AG10803 (cell line): ENCODE measurements around the gene RALGAPB.
A peak's percentile ranks its signal among the peaks of the same experiment; 100 is the strongest.

Experiments used
- DNase-seq: peaks from one replicate; pipeline ENCODE4 v3.0.0; 2010; ENCODE audit warnings: low read depth
- H3K4me3 ChIP-seq: 2 replicates; pipeline ENCODE4 v1.5.1; 2011; ENCODE audit warnings: mild to moderate bottlenecking, low read length, control low read depth
- TF ChIP-seq, protein P1 (sequence below): conservative IDR thresholded peaks from 2 replicates; pipeline ENCODE4 v1.5.1; 2011; ENCODE audit warnings: mild to moderate bottlenecking, low read length, control low read depth, inconsistent platforms

RALGAPB gene

DNA sequence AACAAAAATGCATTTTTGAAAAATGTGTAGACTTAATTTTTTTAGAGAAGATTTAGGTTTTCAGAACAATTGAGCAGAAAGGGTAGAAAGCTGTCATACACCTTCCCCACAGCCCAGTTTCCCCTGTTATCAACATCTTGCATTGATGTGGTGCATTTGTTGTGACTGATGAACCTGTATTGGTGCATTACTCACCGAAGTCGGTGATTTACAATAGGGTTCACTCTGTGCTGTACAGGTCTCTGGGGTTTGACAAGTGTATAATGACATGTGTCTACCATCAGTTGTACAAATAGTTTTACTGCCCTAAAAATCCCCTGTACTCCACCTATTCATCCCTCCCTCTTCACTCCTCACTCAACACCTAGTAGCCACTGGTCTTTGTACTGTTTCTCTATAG is 84.5 kb downstream of the RALGAPB start:
- TF ChIP-seq, protein P1, sequence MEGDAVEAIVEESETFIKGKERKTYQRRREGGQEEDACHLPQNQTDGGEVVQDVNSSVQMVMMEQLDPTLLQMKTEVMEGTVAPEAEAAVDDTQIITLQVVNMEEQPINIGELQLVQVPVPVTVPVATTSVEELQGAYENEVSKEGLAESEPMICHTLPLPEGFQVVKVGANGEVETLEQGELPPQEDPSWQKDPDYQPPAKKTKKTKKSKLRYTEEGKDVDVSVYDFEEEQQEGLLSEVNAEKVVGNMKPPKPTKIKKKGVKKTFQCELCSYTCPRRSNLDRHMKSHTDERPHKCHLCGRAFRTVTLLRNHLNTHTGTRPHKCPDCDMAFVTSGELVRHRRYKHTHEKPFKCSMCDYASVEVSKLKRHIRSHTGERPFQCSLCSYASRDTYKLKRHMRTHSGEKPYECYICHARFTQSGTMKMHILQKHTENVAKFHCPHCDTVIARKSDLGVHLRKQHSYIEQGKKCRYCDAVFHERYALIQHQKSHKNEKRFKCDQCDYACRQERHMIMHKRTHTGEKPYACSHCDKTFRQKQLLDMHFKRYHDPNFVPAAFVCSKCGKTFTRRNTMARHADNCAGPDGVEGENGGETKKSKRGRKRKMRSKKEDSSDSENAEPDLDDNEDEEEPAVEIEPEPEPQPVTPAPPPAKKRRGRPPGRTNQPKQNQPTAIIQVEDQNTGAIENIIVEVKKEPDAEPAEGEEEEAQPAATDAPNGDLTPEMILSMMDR, result no peak
- no peak overlapping the region for H3K4me3 ChIP-seq
- no peak for DNase-seq

DNA sequence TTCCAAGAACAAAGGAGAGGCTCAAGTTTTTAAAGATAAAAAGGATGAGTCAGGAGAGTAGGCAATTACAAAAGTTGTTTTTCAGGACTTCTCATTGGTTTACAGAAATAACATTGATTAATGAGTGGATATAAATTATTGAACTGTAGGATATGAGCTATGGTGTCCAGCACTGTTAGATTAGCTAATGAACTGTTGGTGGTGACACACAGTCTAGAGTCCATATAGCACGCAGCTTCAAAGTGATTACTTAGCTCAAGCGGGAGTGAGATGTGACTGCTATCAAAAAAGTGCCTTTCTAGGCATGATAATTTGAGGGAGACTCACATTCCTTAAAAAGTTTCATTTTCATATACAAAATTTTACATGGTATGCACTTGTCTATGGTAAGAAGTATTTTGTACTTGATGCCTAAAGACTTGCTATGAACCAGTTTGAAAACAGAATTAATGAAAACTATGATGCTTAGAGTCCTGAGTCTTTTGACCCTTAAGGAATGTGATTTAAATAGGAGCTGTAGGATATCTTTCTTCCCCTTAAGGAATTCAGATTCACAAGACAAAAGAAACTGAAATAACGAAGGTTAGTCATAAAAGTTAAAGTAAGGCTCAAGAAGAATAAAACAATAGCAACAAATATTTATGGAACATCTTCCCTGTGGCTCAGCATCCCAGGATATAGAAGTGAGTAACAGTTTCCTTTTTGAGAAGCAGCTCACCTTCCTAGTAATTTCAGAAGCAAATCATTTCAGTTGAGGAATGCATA is 86.1 kb downstream of the RALGAPB start:
- no peak overlapping the region for H3K4me3 ChIP-seq
- TF ChIP-seq, protein P1, result no peak
- no peak for DNase-seq

GRCh38 chr20:38559764-38560163 is 87.1 kb downstream of the RALGAPB start:
- TF ChIP-seq, protein P1, result no peak
- DNase-seq, result peak; percentile 12
- no peak overlapping the region for H3K4me3 ChIP-seq

DNA sequence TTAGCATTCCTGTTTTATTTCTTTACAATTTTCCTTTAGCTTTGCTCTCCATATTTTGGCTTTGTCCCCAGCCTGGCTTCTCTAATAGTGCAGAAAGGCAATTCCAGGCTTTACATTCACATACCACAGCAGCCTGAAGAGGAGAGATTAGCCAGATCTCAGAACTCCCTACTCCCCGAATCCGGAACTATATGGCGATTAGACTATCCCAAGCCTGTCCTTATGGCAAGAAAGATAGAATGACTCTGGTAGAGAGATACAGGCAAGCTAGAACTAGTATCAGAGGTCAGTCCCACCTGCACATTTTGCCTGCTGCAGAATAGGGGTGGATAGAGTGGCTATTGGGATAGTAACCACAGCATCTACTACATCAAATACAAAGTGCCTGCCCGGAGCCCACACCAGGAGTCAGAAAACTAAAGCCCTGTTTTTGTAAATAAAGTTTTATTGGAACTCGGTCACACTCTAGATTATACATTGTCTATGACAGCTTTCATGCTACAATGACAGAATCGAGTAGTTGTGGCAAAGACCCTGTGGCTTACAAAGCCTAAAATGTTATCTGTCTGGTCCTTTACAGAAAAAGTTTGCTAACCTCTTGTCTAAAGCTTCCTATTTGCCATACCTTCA is 91.3 kb downstream of the RALGAPB start:
- no peak overlapping the region for H3K4me3 ChIP-seq
- TF ChIP-seq, protein P1, result no peak

GRCh38 chr20:38564680-38565079 is 92.0 kb downstream of the RALGAPB start:
- no peak overlapping the region for H3K4me3 ChIP-seq
- TF ChIP-seq, protein P1, result no peak
- DNase-seq, result no peak

More for the DNA sequence above, 91.3 kb downstream of the RALGAPB start:
- no peak for DNase-seq

DNA sequence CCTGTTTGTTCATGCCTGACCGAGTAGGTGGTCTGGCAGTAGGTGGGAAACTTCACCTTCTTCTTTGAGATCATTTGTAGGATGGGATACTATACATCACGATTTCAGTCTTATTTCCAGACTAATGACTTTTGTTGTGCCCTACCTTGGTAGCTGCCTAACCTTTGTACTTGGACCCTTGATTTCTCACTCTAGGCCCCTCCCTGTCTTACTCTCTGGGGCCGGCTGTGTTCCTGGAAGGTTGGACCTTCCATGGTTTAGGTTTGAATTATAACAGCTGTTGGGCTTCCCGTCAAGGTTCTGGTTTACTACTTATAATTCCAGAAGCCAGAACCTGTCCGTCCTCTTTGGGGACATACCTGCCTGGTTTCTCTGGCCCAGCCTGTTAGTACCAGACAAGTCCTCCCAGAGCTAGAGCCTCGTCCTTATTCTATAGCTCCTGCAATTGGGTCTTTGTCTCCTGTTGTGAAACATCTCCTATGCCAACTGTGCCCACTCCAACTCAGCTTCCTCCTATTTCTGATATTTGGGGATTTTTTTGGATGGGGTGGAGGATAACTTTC is 93.5 kb downstream of the RALGAPB start:
- no peak for DNase-seq
- H3K4me3 ChIP-seq, result no peak overlapping the region
- TF ChIP-seq, protein P1, result no peak
